ENCODE measurements around the gene BBS9.

DNA sequence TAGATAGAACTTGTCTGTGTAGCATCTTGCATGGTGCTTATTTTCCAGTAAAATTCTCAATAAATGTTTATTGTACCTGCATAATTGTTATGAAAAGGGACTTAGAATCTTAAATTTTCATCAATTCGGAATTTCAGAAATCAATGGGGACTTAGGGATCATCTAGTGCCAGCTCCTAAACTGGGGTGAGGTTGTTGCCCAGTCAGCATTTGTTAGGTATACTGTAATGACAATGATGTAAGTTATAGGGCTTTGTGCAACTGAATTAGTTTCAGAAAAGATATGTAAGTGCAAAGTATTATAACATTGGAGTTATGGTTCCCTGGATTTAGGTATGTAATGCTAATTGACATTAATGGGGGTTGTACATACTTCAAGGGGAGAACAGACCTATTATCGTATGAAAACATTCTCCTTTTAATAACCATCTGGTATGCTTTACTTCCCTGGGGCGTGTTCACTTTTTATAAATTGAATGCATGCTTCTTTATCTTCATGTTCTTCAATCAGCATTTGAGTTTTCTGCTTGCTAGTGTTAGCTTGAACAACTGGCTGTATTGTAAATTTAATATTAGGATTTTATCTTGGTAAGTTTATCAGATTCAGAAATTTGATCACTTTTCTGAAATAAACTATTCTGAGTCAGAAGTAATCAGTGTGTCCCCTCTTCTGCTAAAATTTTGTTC is 270.3 kb downstream of the BBS9 start:
- TF ChIP-seq, protein P1, sequence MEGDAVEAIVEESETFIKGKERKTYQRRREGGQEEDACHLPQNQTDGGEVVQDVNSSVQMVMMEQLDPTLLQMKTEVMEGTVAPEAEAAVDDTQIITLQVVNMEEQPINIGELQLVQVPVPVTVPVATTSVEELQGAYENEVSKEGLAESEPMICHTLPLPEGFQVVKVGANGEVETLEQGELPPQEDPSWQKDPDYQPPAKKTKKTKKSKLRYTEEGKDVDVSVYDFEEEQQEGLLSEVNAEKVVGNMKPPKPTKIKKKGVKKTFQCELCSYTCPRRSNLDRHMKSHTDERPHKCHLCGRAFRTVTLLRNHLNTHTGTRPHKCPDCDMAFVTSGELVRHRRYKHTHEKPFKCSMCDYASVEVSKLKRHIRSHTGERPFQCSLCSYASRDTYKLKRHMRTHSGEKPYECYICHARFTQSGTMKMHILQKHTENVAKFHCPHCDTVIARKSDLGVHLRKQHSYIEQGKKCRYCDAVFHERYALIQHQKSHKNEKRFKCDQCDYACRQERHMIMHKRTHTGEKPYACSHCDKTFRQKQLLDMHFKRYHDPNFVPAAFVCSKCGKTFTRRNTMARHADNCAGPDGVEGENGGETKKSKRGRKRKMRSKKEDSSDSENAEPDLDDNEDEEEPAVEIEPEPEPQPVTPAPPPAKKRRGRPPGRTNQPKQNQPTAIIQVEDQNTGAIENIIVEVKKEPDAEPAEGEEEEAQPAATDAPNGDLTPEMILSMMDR (IDR thresholded peaks at IDR 0.05): no peak
- TF ChIP-seq EP300 (IDR thresholded peaks at IDR 0.05): no peak
